DMS53 treated with DMSO at 0.1 percent for 48 hours (cell line): ENCODE measurements around the gene FILIP1L.

Source experiments
- DNase-seq: peaks from one replicate; lab custom pipeline; 2025; ENCODE audit not compliant: unreplicated experiment; lab: John Stamatoyannopoulos, UW

FILIP1L gene

DNA sequence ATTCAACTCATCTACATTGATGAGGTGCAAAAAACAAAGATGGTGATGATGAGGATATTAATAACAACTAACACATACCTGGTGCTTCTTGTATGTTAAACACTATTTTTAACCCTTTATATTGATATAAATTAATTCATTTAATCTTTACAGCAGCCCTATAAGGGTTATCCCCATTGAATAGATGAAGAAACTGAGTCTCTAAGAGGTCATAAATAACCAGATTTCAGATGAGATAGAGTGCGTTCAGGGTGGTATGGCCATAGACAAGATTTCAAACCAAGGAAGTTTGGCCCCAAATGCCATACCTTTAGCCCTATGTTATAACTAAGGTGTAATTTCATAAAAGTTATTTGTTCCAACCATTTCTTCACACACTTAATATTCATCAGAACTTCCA is 214.1 kb downstream of the FILIP1L start:
- no peak for DNase-seq

DNA sequence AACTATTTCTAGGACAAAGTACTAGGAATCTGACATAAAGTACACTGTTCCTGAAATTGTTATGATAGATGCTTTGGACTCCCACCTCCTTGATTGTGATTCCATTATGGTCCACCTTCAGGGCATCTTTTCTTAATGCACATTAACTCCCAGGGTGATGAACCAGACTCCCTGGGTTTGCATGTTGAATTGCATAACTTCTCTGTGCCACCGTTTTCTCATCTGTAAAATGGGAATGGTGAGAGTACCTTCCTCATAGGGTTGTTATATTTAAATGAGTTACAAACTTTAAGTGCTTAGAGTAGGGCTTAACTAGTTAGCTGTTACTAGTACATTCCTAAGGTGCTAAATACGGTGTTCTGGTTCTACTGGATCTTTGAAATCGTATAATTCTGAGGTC is 214.7 kb downstream of the FILIP1L start:
- no peak for DNase-seq

DNA sequence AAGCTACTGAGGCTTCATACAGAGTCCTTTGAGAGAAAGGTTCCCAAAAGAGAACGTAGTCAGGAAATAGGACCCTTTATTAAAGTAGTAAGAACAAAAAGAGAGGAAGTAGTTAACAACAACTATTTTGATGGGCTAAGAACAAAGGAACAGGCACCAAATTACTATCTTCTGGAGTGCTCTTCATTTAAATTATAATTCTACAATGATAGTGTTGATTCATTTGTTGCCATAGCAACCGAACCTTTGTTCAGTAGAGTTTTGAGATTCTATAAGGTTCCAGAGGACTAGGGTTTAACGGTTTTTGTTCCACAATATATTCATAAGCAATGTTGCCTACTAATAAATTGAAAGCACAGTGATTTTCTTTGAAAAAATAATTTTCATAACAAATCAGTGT is 217.8 kb downstream of the FILIP1L start:
- no peak for DNase-seq

DNA sequence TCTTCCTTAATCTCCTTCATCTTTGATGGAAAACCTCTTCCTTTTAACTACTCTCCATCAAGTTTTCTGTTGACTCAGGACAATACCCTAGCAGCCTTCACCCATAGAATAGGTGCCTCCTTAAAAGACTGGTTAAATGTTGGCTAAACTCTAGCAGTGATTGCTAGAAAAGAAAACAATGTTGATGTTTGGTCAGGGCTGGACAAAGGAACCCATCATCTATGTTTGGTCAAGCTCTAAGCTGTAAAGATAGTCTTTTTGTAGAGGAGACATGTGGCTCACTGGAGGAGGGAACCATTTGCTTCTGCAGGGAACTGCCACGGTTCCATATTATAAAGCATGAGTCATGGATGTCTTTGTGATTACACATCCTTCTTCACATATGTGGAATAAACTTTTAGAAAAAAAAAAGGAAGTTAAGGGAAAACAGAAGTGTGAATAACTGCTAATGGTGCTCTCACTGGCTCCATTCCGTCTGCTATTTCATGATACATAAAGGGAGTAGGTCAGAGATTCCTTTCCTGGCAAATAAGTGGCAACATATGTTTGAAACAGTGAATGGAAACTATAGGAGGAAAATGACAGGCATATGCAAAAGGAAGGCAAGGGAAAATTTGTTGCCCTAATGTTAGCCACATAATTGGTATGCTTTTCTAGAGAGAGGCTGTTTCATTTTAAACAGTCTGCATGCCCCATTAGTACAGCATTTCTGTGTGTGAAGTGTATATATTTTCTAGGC is 218.4 kb downstream of the FILIP1L start:
- DNase-seq = peak; percentile 36

DNA sequence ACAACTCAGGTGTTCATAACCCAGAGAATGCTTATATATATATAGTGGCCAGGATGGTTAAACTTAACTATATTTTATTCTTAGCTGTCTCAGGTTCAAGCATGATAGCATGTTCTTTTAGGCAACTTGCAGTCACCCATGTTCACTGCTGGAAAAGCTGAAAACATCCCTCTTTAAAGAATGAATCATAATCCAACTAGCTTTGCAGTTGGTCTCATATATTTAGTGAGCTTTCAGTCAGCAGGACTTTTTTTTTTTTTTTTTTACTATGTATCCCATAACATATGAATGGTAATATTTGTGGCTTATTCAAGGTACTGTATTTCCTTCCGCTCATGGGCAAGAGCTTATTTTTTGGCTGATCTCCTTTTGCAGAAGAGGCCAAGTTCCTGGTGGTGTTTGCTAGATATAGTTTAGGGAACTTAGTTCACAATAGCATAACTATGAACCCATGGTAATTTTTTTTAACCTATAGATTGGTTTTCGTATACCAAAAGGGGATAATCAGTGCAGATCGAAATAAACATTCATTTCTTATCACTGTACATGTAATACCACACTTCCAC is 219.1 kb downstream of the FILIP1L start:
- DNase-seq = no peak

DNA sequence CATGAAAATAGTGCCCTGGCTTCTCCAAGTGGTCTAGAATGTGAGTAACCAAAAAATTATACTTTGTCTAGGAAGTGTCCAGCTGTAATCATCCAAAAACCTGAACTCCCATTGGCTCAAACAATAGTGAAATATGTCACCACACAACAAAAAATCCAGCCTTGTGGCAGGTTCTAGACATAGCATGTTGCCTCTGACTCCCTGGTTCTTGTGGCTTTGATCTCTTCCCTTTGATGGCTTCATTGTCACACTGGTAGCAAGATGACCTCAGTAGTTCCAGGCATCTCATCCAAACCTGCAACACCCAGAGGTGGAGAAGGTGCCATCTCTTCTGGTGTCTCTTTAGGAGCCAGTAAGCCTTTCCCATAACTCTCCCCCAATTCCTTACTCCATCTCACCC is 222.0 kb downstream of the FILIP1L start:
- DNase-seq = no peak

DNA sequence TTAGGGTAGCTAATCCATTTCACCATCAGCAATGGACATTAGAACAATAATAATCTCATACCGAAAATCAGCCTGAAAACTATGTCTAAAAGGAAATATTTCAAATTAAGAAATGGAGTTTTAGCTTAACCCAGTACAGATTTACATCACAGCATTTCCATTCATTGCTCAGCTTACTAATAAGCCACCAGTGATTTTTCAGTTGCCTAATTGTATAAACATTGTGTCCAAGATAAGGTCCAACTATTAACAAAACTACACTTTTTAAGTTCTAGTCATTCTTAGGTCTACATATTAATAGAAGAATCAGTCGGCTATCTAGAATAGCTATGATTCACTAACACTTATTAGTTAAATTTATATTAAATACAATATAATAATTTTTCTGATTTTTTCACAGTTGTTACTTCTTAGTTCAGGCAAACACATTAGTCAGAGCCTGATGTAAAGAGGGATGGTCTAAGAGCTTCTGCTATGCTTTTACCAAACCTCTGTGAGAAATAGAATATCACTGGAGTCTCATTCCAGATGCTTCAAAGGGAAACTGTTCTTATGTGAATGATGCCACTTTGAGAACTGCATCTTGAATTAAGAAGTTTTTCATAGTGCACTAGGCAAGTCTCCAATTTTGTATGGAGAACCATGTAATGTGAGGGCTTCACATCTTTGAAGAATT is 222.6 kb downstream of the FILIP1L start:
- DNase-seq = no peak

DNA sequence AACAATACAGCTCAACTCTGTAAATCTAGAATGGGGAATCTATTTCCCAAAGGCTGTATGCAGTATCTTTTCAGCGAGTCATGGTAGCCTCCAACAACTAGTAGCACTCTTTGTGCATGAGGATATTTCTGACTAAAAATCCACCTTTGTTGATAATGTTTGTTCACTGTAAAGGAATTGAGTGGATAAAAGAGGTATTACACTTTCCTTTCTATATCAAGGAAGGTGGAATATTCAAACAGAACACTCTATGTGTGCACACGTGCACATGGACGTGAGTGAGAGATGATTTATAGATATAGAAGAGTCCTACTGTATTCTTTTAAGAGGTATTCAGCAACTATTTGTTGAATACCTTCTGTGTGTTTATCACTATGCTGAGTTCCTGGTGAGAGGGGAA is 228.4 kb downstream of the FILIP1L start:
- DNase-seq = no peak

DNA sequence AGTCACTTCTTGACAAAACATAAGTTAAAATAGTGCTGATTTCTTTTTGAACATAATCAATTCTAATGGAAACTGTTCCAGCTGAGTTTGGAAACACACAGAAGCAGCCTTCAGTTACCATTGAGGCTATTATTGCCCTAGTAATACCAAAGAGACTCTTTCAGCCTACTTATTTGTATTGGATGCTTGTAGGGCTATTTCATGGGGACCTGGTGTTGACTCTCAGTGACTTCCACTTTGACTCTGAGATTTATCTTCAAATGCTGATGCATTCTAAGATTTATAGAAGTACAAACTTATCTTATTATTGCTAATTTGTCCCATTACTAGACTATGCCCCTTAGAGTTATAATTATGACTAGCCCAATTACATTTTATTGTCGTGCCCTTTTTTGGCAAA is 229.2 kb downstream of the FILIP1L start:
- DNase-seq = no peak

DNA sequence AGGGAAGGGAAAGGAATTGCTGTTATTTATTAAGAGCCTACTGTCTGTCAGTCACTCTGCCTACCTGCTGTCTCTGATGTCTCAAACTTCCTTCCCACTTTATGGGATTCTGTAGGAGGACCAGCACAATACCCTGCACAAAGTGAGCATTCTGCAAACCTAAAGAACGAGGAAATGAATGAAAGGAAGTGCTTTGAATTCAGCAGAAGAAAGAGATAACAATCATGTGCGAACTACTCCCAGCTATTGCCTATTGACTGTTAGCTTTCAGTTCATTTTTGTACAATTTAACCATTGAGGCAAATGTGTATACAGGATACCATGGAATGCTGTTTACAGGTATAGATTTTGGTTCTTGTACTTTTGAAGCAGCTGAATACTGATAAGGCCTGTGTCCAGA is 229.8 kb downstream of the FILIP1L start:
- DNase-seq = no peak

DNA sequence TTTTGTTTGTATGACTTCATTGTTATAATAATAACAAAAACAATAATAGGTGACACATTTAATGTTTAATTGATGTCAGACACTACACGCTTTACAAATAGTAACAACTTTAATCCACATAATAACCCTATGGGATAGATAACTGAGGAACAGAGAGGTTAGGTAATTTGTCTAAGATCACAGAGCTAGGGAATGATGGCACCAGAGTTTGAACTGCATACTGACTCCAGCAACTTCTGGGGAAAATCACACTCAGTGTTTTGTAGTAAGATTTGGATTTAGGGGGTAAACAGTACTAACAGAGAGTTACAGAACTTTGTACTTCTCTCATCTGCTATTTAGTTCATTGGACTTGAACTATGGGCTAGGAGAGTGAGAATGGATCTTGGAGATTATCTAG is 230.6 kb downstream of the FILIP1L start:
- DNase-seq = no peak

DNA sequence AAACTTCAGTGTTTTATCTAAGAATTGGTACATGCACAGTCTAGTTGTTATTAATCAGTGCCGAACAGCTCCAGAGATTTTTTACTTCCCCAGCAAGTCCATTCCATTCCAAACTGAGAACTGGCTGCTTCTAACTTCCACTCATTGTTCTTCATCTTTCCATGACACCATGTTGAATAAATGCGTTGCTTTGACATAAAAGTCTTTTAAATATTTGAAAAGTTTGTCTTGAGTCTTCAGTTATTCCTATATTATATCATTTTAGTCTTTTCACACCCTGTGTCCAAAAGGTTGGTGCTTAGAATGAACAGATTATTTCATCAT is 231.2 kb downstream of the FILIP1L start:
- no peak for DNase-seq

DNA sequence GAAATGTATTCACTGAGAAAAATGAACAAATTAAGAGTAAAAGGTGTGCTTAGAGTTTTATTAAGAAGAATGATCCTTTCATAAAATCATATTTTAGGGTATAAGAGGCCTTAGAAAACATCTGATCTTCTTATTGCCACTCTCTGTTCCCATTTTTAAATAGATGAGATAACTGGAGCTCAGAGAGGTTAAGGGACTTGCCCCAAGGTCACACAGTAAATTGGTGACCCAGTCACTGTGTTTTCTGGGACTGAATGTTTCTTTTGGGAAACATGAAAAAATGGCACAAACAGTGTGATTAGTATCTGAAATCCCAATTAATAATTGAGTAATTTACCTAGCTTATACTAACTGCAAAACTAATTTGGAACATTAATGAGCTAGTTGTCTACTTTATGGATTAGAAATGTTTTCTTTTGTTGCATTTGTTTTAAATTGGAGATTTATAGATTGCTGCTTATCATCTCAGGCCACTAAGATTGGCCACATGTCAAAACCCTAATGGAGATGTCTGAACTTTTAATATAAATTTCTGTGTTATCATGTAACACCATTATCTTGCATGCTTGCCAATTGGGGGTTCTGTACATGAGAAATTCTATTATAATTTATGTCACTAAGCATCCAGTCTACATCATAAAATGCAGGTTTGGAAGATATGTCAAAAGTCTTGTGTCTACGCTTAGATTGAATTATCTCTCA is 231.7 kb downstream of the FILIP1L start:
- no peak for DNase-seq

DNA sequence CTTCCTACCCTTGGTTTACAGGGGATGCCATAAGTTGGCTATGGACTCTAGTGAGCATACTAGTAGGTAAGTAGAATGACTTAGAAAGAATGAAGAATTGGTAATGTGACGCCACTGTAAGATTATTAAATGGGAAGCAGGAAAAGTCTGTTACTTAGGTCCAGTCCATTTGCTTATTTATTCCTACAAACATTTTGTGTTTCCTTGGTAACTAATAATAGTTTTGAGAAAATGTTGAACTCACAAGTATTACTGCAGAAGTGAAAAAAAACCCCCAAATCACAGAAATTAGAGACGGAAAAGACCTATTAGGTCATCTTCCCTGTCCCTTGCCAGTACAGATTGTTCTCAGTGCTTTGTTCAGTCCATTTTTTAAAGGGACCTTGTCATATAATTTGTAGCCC is 233.2 kb downstream of the FILIP1L start:
- no peak for DNase-seq

DNA sequence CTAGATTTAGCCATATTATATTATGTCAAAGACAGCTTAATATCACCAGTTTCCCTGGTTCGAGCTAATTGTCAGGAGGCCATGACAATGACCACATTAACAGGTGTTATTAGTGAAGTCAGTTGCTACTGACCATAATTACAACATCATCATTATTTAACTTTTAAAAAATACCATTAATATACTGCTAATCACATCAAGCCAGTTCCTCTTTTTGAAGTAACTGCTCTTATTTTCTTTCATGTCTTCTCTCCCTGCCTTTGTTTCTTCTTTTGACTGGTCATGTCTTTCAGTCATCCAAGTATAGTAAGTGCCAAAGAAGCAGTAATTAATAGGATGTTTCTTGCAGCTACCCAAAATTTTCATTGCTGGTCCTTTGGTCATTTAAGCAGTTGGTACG is 235.0 kb downstream of the FILIP1L start:
- DNase-seq = no peak

DNA sequence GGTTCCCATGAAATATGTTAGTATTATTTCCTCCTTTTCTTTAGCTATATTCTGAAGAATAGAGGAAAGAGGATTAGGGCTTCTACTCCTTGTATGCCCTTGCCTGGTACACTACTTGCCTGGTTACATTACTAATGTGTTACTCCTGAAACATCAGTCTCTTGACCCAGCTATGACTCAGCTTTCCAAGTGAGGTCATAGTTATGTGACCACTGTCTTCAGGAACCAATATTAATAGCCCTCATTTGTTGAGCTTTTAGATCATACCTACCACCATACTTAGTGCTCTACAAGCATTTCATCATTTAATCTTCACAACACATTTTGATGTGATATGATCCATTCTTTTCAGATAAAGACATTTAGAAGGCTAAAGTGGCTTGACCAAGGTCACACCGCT is 236.3 kb downstream of the FILIP1L start:
- DNase-seq = peak; percentile 45

DNA sequence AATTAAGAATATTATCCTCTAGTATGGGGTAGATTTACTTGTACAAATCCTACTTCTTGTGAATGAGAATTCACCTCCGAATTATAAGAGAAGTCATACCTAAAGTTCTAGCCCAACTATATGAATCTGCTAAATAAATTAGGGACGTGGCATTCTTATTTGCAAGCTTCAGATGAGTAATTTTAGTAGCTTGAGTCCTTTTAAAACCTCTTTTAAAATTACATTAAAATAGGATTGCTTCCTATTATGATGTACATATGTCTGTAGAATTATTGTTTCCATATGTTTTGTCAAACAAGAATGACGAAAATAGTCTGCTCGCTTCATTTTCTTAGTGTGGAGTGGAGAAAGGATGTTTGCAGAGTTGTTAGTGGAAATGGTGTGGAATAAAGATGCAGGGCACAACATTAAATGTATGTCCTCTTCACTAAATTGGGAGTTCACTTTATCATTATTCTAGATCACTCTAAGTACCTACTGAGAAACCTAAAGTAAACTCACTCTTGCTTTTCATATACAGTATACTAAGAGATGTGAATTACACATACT is 237.2 kb downstream of the FILIP1L start:
- DNase-seq = no peak

DNA sequence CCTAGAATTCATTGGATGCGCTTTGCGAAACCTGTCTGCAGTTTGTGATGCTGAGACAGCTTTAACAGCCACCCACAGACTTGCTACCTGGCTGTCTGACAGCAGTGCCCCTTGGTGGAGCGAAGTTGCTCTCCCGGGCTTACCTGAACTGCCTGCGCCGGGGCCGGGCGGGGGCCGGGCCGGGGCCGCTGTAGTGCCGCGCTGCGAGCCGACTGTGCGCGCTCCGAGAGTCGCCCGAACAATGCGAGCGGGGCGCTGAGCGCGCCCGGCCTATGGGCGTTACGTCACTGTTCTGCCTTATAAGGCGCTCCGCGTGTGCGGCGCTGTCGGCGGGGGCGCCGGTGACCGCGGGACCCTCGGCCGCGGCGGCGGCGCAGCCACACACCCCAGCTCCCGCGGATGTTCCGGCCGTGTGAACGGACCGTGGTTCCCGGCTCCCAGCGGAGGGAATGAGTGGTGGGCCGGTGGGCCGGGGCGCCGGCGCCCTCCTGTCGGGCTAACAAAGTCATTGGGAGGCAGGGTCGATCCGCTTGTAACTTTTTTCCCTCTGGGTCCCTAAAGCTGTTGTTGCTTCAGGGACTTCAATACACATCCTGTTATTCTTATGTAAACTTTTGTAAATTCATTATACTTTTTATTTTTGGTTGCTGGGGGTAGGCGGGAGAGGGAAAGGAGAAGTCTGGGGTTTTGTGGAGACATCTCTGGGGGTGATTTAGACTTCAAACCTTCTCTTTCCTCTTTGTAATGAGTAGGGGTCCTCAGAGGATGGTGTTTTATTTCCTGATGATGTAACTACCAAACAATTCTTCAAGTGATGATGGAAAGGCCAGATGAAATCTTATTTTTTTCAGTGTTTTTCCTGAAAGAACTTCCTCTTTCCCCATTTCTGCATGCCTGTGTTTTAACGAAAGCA is 238.1 kb downstream of the FILIP1L start:
- peak; percentile 24 for DNase-seq

DNA sequence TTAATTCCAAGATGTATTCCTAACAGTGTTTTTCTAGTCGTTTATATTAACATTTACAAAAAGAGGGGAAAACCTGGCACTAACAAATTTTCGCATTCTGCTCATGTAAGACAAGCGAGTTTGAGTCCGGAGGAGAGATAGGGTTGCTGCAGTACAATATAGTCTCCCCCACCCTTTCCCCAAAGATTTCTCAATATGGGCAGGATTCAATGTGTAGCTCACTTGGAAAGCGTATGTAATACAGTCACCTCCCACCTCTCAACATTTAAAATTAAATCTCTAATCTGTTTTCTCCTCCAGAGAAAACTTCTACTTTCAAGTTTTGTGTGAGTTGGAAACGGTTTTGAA is 238.7 kb downstream of the FILIP1L start:
- DNase-seq = no peak

DNA sequence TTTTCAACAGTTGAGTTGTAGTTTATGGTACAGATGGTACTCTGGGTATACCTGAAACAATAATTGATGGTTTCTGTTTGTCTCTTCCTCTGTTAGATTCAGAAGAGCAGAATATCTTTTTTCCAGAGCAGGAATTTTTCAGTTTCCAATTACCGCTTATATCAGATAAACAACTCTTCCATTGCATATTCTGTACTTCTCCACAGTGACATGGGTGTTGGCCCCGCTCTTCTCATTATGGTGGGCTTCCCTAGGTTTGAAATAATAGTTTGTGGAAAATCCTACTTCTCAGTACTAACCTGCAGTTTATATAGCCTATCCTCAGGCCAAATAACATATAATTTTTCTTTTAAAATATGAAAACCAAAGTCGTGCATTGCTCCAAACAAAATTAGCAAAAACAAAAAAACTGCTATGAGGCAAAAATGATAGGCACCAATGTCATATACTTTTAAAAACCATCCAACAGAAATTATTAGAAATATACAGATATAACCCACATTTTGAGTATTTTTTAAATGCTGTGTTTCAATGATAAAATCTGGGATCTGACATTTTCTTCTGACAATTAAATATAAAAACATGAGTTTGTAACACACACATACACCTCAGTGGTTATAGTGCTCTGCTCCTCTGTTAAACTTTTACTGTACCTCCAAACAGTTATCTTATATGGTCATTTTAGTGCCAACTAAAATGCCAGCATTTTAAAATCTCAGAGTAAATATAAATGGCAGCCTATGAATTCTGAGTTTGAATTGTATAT is 239.9 kb downstream of the FILIP1L start:
- no peak for DNase-seq
